Measurements from ENCODE around the gene DOCK4. TPM values are rescaled to one million over a fixed set of nuclear protein-coding genes. Genes with fewer than 3 reads are reported as not detected.

The DOCK4 gene
- total RNA-seq, 1 donor from 2014 or later, result 44.1 TPM

GRCh38 chr7:111678986-111679385, 527.2 kb downstream of the DOCK4 start:
- DNase-seq (ENCODE audit: extremely low spot score, unreplicated experiment), result no peak
- peaks cover 32% of the 10 kb centered on the region for H3K27me3 Mint-ChIP-seq (ENCODE audit: unreplicated experiment)
- H3K4me1 Mint-ChIP-seq (ENCODE audit: unreplicated experiment), result no peaks in the 10 kb centered on the region
- no peaks in the 10 kb centered on the region for H3K9me3 Mint-ChIP-seq (ENCODE audit: unreplicated experiment)
- no peak overlapping the region for H3K27ac Mint-ChIP-seq (ENCODE audit: unreplicated experiment)
- no peaks in the 10 kb centered on the region for H3K36me3 Mint-ChIP-seq (ENCODE audit: unreplicated experiment)
- H3K4me3 Mint-ChIP-seq (ENCODE audit: unreplicated experiment), result no peak overlapping the region
- TF ChIP-seq CTCF (IDR thresholded peaks at IDR 0.05), result no peak

- Mint-ChIP-seq H3K9me3 (ENCODE audit: unreplicated experiment) (no peaks in the 10 kb centered on the region), H3K27me3 (ENCODE audit: unreplicated experiment) (peaks cover 39% of the 10 kb centered on the region), H3K36me3 (ENCODE audit: unreplicated experiment) (no peaks in the 10 kb centered on the region), H3K27ac (ENCODE audit: unreplicated experiment) (no peak overlapping the region), H3K4me1 (ENCODE audit: unreplicated experiment) (no peaks in the 10 kb centered on the region), H3K4me3 (ENCODE audit: unreplicated experiment) (no peak overlapping the region)
- DNase-seq (ENCODE audit: extremely low spot score, unreplicated experiment), result no peak
- no peak for TF ChIP-seq CTCF (IDR thresholded peaks at IDR 0.05)
Measured at GRCh38 chr7:111678281-111678680, 527.9 kb downstream of the DOCK4 start.

- no peak overlapping the region for H3K27ac Mint-ChIP-seq (ENCODE audit: unreplicated experiment)
Measured at GRCh38 chr7:111677848-111678247, 528.4 kb downstream of the DOCK4 start.

GRCh38 chr7:111676811-111677210, 529.4 kb downstream of the DOCK4 start:
- Mint-ChIP-seq H3K4me3 (ENCODE audit: unreplicated experiment) (no peak overlapping the region), H3K4me1 (ENCODE audit: unreplicated experiment) (no peaks in the 10 kb centered on the region), H3K36me3 (ENCODE audit: unreplicated experiment) (no peaks in the 10 kb centered on the region), H3K27ac (ENCODE audit: unreplicated experiment) (no peak overlapping the region), H3K27me3 (ENCODE audit: unreplicated experiment) (peaks cover 44% of the 10 kb centered on the region), H3K9me3 (ENCODE audit: unreplicated experiment) (no peaks in the 10 kb centered on the region)
- no peak for TF ChIP-seq CTCF (IDR thresholded peaks at IDR 0.05)
- no peak for DNase-seq (ENCODE audit: extremely low spot score, unreplicated experiment)

More at GRCh38 chr7:111677848-111678247, 528.4 kb downstream of the DOCK4 start:
- no peaks in the 10 kb centered on the region for H3K36me3 Mint-ChIP-seq (ENCODE audit: unreplicated experiment)
- TF ChIP-seq CTCF (IDR thresholded peaks at IDR 0.05), result no peak
- no peak for DNase-seq (ENCODE audit: extremely low spot score, unreplicated experiment)
- H3K9me3 Mint-ChIP-seq (ENCODE audit: unreplicated experiment), result no peaks in the 10 kb centered on the region
- no peaks in the 10 kb centered on the region for H3K4me1 Mint-ChIP-seq (ENCODE audit: unreplicated experiment)
- peaks cover 44% of the 10 kb centered on the region for H3K27me3 Mint-ChIP-seq (ENCODE audit: unreplicated experiment)
- H3K4me3 Mint-ChIP-seq (ENCODE audit: unreplicated experiment), result no peak overlapping the region

Other genes with a start within 250 kb of the DOCK4 start
- 28.1 and 32.0 TPM in 2 replicates for gene ZNF277, start 296 bp upstream of the DOCK4 start, total RNA-seq
- gene IFRD1, start 244.1 kb upstream of the DOCK4 start, total RNA-seq, result 75.2 and 78.3 TPM in 2 replicates

All from osteocyte (in vitro differentiated cells).